ENCODE data around the gene CEACAM20. TPM values are rescaled to one million over a fixed set of nuclear protein-coding genes. Genes with fewer than 3 reads are reported as not detected.
"Not testable (repeated sequence)": the region's sequence is repeated elsewhere in the genome, so short reads cannot be mapped to it uniquely, and the experiment has no call there.

The CEACAM20 gene
- total RNA-seq, 1 donor from 2014 or later, result not detected

GRCh38 chr19:44570984-44571684 lies 41.7 kb upstream of the CEACAM20 start:
- peak; percentile 76 for DNase-seq (ENCODE audit: low spot score)
- no peaks in the 10 kb centered on the region for H3K36me3 Mint-ChIP-seq (ENCODE audit: low read depth, unreplicated experiment)
- no peak overlapping the region for H3K27ac Mint-ChIP-seq (ENCODE audit: unreplicated experiment)
- TF ChIP-seq CTCF (IDR thresholded peaks at IDR 0.05; ENCODE audit: unreplicated experiment), result peak; percentile 78
- peaks cover 2% of the 10 kb centered on the region for H3K27me3 Mint-ChIP-seq (ENCODE audit: unreplicated experiment)
- no peaks in the 10 kb centered on the region for H3K4me1 Mint-ChIP-seq (ENCODE audit: unreplicated experiment)
- H3K4me3 Mint-ChIP-seq (ENCODE audit: unreplicated experiment), result no peak overlapping the region
- H3K9me3 Mint-ChIP-seq (ENCODE audit: unreplicated experiment), result no peaks in the 10 kb centered on the region

GRCh38 chr19:44570603-44570983 lies 41.1 kb upstream of the CEACAM20 start:
- Mint-ChIP-seq H3K4me1 (ENCODE audit: unreplicated experiment) (no peaks in the 10 kb centered on the region), H3K4me3 (ENCODE audit: unreplicated experiment) (no peak overlapping the region), H3K27me3 (ENCODE audit: unreplicated experiment) (peaks cover 2% of the 10 kb centered on the region), H3K27ac (ENCODE audit: unreplicated experiment) (no peak overlapping the region), H3K9me3 (ENCODE audit: unreplicated experiment) (no peaks in the 10 kb centered on the region), H3K36me3 (ENCODE audit: low read depth, unreplicated experiment) (no peaks in the 10 kb centered on the region)
- no peak for DNase-seq (ENCODE audit: low spot score)
- TF ChIP-seq CTCF (IDR thresholded peaks at IDR 0.05; ENCODE audit: unreplicated experiment), result no peak

GRCh38 chr19:44567745-44568144 lies 38.3 kb upstream of the CEACAM20 start:
- Mint-ChIP-seq H3K4me1 (ENCODE audit: unreplicated experiment) (no peaks in the 10 kb centered on the region), H3K27me3 (ENCODE audit: unreplicated experiment) (no peaks in the 10 kb centered on the region), H3K27ac (ENCODE audit: unreplicated experiment) (no peak overlapping the region), H3K9me3 (ENCODE audit: unreplicated experiment) (no peaks in the 10 kb centered on the region), H3K4me3 (ENCODE audit: unreplicated experiment) (no peak overlapping the region), H3K36me3 (ENCODE audit: low read depth, unreplicated experiment) (no peaks in the 10 kb centered on the region)
- DNase-seq (ENCODE audit: low spot score), result no peak
- no peak for TF ChIP-seq CTCF (IDR thresholded peaks at IDR 0.05; ENCODE audit: unreplicated experiment)

GRCh38 chr19:44566984-44567383 lies 37.5 kb upstream of the CEACAM20 start:
- H3K27ac Mint-ChIP-seq (ENCODE audit: unreplicated experiment), result no peak overlapping the region
- no peaks in the 10 kb centered on the region for H3K27me3 Mint-ChIP-seq (ENCODE audit: unreplicated experiment)
- no peak for TF ChIP-seq CTCF (IDR thresholded peaks at IDR 0.05; ENCODE audit: unreplicated experiment)
- DNase-seq (ENCODE audit: low spot score), result no peak
- H3K9me3 Mint-ChIP-seq (ENCODE audit: unreplicated experiment), result no peaks in the 10 kb centered on the region
- H3K4me3 Mint-ChIP-seq (ENCODE audit: unreplicated experiment), result no peak overlapping the region
- H3K4me1 Mint-ChIP-seq (ENCODE audit: unreplicated experiment), result no peaks in the 10 kb centered on the region
- H3K36me3 Mint-ChIP-seq (ENCODE audit: low read depth, unreplicated experiment), result no peaks in the 10 kb centered on the region

GRCh38 chr19:44563086-44563655 lies 33.7 kb upstream of the CEACAM20 start:
- H3K27me3 Mint-ChIP-seq (ENCODE audit: unreplicated experiment); H3K9me3 Mint-ChIP-seq (ENCODE audit: unreplicated experiment); DNase-seq (ENCODE audit: low spot score): not testable (repeated sequence)

More at GRCh38 chr19:44563086-44563655, 33.7 kb upstream of the CEACAM20 start:
- not testable (repeated sequence) for H3K4me3 Mint-ChIP-seq (ENCODE audit: unreplicated experiment); H3K27ac Mint-ChIP-seq (ENCODE audit: unreplicated experiment); H3K4me1 Mint-ChIP-seq (ENCODE audit: unreplicated experiment); H3K36me3 Mint-ChIP-seq (ENCODE audit: low read depth, unreplicated experiment)
